Kidney epithelial cell (primary cell): ENCODE data around the gene KIRREL1. TPM values are rescaled to one million over a fixed set of nuclear protein-coding genes. Genes with fewer than 3 reads are reported as not detected.

Source experiments
- DNase-seq: peaks from one replicate; pipeline ENCODE4 v3.0.0-alpha.2; 2010; ENCODE audit warnings: low read depth
- H3K27me3 ChIP-seq: 2 replicates; pipeline ENCODE4 v1.6.0; 2011; ENCODE audit warnings: low read length; ENCODE audit not compliant: control insufficient read depth, insufficient read depth
- H3K36me3 ChIP-seq: 2 replicates; pipeline ENCODE4 v1.5.1; 2011; ENCODE audit warnings: low read length; ENCODE audit not compliant: control insufficient read depth, insufficient read depth
- H3K4me3 ChIP-seq: 2 replicates; pipeline ENCODE4 v1.5.1; 2011; ENCODE audit warnings: low read depth, mild to moderate bottlenecking, control low read depth, low read length
- CTCF ChIP-seq: IDR thresholded peaks from 2 replicates; pipeline ENCODE4 v1.5.1; 2011; ENCODE audit warnings: mild to moderate bottlenecking, moderate library complexity, low read length, control low read depth, inconsistent platforms; ENCODE audit not compliant: insufficient read depth, poor library complexity, severe bottlenecking
- total RNA-seq: library from RNA; depleted of rRNA; stranded (reverse); fragments of >200 nt; gene quantifications from 2 replicates; pipeline ENCODE4 v1.2.3, GENCODE V29; 2015

The KIRREL1 gene
- total RNA-seq, 1 donor from 2014 or later = 119 TPM

DNA sequence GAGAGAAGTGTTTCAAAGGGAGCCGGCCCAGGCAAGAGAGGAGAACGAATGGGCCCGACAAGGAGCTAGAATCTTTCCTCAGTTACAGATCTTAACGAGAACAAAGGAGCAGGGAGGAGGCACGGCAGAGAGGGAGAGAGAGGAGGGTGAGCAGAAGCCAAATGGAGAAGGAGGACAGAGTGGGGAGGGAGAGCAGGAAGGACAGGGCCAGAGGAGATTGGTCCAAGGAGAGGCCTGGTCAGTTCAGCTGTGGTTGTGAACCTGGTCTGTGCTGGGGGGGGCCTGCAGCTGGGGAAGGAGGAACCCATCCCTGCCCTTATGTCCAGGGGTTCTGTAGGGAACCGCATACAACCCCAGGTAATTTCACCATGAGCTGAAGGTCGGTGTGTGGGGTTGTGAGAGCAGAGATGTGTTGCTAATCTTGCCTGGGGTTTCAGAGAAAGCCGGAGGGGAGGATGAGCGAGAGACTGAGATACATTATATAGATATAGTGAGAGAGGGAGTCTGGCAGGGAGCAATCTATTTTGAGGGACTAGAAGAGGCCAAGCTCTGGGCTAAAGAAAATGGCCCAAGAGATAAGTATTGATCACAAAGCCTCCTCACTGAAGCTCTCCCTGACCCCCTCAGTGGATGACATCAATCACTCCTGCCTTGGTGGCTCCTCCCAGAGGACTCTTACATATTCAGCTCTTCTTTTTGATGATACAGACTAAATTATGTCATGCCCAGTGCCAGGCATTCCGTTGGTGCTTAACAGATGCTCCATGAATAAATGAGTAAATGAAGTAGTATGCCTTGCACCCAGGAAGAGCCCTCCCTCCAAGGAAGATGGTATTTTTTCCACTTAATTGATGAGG, 123.1 kb downstream of the KIRREL1 start:
- no peaks in the 10 kb centered on the region for H3K36me3 ChIP-seq
- H3K27me3 ChIP-seq = no peaks in the 10 kb centered on the region
- no peak for DNase-seq
- TF ChIP-seq CTCF = no peak
- H3K4me3 ChIP-seq = no peak overlapping the region

DNA sequence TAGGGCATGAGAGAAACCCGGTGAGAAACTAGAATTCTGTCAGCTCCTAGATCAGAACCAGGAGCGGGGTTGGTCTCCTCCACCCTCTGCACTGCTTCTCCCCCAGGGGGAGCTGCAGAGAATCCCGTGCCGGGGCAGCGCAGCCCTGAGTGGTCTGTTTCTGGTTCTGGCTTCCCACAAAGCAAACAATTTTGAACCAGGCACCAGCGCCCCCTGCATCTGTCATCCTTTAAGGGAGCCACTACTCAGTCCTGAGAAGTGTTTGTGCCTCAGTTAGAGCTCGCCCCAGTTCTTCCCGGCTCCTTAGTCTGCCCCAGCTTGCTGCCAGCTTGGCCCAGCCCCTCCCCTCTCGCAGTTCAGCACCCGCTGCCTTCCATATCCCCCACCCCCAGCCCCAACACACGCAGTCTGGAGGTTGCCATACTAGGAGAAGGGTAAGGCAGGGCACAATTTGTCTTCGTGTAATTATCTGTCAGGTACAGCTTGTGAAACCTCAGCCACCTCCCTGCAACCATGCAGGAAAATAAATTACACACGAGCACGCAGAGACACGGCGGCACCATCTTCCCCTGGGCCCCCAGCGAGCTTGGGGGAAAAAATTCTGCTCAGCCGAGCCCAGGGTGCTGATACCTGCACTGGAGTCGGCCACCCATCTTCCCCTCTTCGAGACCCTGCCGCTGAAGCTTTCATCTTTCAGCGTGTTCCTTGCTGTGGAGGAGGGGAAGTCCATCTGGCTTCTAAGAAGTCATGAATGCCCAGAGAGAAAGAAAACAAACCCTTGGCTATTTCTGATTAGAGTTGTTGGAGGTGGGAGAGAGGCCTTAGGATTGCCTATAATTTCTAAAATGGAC, 124.6 kb downstream of the KIRREL1 start:
- no peaks in the 10 kb centered on the region for H3K36me3 ChIP-seq
- DNase-seq = no peak
- H3K4me3 ChIP-seq = no peak overlapping the region
- H3K27me3 ChIP-seq = no peaks in the 10 kb centered on the region
- peak; percentile 72 for TF ChIP-seq CTCF

DNA sequence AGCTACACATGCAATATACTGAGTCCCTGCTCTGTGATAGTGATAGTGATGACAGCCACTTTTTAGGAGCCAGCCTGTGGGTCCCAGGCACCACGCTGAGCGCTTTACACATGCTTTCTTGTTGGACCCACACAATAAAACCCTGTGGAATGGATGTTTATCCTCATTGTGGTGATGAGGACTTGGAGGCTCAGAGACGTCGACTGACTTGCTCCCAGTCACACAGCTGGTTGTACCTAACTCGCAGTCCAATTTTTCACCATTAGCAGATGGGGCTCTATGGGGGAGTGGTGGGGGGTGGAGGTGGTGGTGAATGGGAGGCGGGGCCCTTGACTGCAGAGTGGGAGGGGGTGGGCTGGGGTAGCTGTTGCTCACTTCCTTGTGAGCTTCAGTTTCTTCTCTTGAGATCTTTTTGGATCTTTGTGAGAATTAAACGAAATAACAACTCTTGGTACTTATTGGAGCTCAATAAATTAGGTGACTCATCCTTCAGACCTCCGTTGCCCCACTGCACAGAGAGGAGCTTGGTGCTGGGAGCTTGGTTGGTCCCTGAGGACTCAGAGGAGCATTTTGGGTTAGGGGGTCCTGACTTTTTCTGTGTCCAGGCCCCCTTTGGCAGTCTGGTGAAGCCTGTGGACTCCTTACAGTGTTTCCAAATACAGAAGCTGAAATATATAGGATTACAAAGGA, 125.4 kb downstream of the KIRREL1 start:
- Histone ChIP-seq H3K27me3 (no peaks in the 10 kb centered on the region), H3K36me3 (no peaks in the 10 kb centered on the region), H3K4me3 (no peak overlapping the region)
- no peak for TF ChIP-seq CTCF
- no peak for DNase-seq

GRCh38 chr1:158119976-158120653, 126.7 kb downstream of the KIRREL1 start:
- TF ChIP-seq CTCF = no peak
- no peak for DNase-seq
- no peaks in the 10 kb centered on the region for H3K36me3 ChIP-seq
- no peaks in the 10 kb centered on the region for H3K27me3 ChIP-seq
- no peak overlapping the region for H3K4me3 ChIP-seq

GRCh38 chr1:158121604-158122254, 128.3 kb downstream of the KIRREL1 start:
- no peak for DNase-seq

More at GRCh38 chr1:158121604-158122254, 128.3 kb downstream of the KIRREL1 start:
- Histone ChIP-seq H3K27me3 (no peaks in the 10 kb centered on the region), H3K36me3 (no peaks in the 10 kb centered on the region), H3K4me3 (no peak overlapping the region)
- peak; percentile 80 for TF ChIP-seq CTCF
